T-helper 1 cell (primary cell): Measurements from ENCODE around the gene MIGA2.
A peak's percentile ranks its signal among the peaks of the same experiment; 100 is the strongest.
"Not testable (repeated sequence)": the region's sequence is repeated elsewhere in the genome, so short reads cannot be mapped to it uniquely, and the experiment has no call there.

ENCODE experiments used
- DNase-seq, 5 donors: peaks; one replicate each; pipeline ENCODE4 v3.0.0-alpha.2; 2012 to 2020
- total RNA-seq, 4 donors: gene quantifications; one replicate each; lab custom pipeline; 2026; lab: John Stamatoyannopoulos, UW

The MIGA2 gene, protein sequence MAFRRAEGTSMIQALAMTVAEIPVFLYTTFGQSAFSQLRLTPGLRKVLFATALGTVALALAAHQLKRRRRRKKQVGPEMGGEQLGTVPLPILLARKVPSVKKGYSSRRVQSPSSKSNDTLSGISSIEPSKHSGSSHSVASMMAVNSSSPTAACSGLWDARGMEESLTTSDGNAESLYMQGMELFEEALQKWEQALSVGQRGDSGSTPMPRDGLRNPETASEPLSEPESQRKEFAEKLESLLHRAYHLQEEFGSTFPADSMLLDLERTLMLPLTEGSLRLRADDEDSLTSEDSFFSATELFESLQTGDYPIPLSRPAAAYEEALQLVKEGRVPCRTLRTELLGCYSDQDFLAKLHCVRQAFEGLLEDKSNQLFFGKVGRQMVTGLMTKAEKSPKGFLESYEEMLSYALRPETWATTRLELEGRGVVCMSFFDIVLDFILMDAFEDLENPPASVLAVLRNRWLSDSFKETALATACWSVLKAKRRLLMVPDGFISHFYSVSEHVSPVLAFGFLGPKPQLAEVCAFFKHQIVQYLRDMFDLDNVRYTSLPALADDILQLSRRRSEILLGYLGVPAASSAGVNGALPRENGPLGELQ
- total RNA-seq = 53.6 to 69.4 (median 59.3) reads per million in 4 donors

DNA sequence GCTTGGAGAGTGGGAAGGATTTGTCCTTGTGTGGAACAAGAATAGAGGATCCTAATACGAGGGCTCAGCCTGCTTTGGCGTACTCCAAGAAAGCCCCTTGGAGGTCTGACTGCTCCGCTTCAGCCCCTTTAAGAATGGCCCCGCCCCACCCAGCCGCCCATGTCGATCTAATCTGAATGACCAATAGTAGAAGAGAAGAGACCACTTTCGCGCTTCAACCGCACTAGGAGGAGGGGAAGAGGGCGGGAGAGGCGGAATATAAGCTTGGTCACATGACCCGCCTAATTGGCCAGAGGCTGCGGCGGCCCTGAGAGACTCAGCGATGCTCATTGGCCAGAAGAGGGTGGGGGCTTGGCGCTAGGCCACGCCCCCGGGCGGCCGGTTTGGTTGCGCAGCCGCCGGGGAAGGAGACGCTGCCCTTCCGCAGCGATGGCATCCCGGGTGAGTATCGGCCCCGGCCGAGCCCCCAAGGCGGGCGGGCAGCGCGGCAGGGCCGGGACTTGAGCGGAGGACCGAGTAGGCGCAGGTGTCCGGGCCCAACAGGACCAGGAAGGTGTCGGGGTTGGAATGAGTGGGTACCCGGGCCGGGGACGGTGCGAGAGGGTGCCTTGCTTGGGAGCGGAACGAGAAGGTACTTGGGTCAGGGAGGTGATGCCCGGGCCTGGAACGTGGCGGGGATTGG is at the start of gene MIGA2:
TSS of gene MIGA2 (plus strand) at position 386 of the 682 bp plus-strand sequence. CDS start 3,969 bp downstream, outside the sequence.
- DNase-seq = peak; percentile 85 to 99 (median 89)

DNA sequence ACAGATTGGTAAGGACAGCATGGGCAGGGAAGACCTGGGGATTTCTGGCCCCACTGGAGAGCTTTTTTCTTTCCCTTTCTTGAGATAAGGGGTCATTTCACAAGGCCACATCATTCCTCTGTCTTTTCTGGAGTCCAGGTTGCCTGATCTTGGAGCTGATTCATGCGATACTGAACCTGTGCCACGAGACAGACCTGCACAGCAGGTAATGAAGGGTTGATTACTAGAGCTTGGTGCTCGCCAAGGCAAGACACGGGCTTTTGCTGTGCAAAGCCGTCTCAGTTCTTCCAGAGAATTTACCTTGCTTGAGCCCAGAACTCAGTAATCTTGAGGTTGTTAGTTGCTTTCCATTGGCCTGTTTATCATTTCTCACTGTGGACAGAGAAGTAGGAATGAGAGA is 49.8 kb upstream of the MIGA2 start:
- DNase-seq = no peak

DNA sequence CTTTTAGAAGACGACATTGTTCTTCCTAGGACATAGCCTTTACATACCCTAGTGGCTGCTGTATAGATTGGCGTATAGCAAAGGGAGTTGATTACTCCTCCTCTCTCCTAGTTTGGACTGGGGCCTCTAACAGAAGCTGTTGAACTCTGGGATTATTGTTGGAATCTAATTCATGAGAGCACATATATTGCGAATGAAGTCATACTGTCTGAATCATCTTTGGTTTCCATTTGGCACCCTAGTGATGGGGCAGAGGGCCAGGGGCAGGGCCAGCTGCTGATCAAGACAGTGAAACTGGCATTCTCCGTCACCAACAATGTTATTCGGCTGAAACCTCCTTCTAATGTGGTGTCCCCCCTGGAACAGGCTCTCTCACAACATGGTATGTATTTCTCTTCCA is 48.6 kb upstream of the MIGA2 start:
- DNase-seq = no peak

DNA sequence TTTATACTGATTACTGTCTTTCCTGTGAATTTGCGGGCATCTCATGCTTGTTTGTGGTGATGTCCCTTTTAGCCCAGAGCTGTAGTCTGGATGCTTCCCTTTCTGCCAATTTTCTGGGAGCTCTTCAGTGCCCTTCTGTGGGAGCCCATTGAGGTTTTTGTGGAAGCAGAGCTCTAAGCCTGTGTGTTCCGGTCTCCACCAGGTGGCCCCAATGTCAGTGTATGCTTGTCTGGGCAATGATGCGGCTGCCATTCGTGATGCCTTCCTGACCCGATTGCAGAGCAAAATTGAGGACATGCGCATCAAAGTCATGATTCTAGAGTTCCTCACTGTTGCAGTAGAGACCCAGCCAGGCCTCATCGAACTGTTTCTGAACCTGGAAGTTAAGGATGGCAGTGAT is 43.4 kb upstream of the MIGA2 start:
- DNase-seq = no peak

DNA sequence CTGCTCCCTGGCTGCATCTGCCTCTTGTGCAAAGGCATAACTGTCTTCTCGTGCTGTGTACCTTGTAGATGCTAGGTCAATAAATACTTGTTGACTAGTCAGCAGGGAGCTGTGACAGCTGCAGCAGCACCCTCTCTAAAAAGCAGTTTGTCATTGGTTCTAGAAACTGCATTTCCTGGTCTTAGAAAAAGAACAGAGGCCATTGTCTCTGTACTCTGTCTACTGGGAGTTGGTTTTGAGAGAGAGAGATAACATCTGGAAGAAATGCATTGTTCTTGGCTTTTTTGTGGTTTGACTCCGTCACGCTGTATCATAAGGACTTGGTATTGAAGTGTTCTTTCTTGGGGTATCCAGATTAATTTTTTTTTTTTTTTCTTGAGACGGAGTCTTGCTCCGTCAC is 40.6 kb upstream of the MIGA2 start:
- no peak for DNase-seq

DNA sequence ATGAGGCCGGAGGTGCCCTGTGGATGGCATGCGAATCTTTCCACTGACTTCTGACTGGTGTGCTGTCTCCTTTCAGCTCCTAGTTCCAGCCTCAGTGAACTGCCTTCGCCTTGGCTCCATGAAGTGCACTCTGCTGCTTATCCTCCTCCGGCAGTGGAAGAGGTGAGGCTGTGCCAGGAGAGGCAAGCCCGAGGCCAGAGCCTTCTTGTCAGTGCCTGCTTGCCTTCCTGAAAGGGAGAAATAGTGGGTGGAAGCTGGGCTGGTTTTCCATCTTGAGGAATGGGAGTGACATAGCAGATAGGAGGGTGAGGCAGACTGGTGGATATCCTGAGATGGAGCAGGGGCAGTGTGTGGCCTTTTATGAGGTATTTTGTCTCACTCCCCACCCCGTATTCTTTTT is 38.0 kb upstream of the MIGA2 start:
- no peak for DNase-seq

DNA sequence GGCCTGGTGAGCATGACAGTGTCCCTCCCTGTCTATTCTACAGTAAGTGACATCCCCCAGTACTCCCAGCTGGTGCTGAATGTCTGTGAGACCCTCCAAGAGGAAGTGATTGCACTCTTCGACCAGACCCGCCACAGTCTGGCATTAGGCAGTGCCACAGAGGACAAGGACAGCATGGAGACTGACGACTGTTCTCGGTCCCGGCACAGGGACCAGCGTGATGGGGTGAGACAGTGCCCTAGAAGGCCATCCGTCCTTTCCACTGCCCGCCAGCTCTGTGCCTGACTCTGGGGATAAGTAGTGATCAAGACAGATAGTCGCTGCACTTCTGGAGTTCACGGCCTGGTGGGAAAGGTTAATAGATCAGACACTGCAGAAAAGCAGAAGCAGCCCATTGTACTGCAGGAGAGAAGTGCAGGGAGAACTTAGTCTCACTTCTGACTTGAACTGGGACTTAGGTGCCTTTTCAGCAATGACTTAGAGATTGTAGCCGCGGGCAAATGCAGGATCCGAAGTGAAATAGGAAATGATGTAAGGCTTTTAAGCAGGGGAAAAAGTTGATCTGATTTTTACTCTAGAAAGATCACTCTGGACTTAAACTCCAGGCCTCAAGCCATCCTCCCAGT is 36.7 kb upstream of the MIGA2 start:
- no peak for DNase-seq

DNA sequence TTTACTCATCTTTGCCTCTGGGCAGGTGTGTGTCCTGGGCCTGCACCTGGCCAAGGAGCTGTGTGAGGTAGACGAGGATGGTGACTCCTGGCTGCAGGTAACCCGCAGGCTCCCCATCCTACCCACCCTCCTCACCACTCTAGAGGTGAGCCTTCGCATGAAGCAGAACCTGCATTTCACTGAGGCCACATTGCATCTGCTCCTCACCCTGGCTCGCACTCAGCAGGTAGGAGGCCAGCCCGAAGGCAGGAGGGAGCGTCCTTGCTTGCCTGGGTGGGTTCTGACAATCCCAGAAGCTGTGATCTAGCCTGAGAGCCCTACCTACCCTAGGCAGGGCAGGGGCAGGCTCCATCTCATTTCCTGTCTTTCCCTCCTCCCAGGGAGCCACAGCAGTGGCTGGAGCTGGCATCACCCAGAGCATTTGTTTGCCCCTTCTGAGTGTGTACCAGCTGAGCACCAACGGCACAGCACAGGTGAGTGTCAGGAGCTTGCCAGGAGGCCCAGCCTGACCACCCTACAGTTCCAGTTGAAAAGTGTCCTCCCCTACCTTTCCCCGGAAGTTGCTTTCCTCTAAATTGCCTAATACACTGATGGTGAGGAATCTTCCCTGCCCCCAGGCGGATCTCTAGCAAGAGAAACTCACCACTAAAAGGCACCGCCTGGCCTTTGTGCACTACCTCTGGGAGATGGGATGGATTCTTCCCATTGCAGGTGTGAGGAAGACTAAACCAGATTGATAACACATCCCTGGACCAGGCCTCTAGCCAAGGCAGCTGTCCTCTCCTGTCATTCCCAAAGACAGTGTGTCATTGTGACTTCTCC is 34.7 kb upstream of the MIGA2 start:
- DNase-seq = no peak

DNA sequence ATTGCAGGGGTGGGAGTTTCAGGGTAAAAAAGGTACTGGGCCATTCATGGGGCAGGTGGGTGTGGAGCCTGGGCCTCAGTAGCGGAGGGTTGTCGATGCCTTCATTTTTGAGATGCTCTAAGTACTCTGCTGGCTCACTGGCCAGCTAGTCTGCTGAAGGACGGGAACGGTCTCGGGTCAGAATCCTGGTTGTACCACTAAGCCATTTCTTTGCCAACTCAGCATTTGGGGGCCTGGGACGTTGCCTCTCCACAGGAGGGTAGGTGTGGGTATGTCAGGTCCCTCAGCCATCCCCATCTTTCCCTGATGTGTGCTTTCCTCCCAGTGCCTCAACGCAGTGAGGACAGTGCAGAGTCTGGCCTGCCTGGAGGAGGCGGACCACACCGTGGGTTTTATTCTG is 33.4 kb upstream of the MIGA2 start:
- DNase-seq = no peak

DNA sequence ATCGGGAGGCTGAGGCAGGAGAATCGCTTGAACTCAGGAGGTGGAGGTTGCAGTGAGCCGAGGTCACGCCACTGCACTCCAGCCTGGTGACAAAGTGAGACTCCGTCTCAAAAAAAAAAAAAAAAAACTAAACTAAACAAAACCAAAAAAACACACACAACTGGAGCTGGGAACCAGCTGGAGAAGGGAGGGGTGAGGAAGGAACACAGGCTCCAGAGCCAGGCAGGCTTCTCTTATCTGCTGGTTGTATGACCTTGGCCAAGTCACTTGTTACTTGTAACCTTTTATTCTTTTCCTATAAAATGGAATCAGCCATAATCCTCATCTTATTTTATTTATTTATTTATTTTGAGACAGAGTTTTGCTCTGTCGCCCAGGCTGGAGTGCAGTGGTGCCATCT is 32.3 kb upstream of the MIGA2 start:
- not testable (repeated sequence) for DNase-seq

DNA sequence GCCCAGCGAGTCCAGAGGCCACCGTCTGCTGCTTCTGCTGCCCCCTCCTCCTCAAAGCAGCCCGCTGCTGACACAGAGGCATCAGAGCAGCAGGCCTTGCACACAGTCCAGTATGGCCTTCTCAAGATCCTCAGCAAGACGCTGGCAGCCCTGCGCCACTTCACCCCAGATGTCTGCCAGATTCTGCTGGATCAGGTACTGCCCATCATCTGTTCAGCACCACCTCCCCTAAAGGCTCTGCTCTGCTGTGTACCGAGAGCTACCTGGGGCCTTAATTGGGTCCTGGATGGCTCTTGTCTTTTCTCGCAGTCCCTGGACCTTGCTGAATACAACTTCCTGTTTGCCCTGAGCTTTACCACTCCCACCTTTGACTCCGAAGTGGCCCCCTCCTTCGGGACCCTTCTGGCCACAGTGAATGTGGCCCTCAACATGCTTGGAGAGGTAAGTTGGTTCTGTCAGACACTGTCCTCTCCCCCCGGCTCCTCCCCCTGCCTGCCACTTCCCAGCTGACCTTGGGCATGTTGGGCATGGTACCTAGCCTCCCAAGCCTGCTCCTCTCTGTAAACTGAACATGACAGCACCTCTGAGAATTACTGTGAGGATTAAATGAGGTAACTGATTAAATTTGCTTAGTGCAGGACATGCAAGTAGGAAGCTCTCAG is 31.0 kb upstream of the MIGA2 start:
- DNase-seq = no peak

DNA sequence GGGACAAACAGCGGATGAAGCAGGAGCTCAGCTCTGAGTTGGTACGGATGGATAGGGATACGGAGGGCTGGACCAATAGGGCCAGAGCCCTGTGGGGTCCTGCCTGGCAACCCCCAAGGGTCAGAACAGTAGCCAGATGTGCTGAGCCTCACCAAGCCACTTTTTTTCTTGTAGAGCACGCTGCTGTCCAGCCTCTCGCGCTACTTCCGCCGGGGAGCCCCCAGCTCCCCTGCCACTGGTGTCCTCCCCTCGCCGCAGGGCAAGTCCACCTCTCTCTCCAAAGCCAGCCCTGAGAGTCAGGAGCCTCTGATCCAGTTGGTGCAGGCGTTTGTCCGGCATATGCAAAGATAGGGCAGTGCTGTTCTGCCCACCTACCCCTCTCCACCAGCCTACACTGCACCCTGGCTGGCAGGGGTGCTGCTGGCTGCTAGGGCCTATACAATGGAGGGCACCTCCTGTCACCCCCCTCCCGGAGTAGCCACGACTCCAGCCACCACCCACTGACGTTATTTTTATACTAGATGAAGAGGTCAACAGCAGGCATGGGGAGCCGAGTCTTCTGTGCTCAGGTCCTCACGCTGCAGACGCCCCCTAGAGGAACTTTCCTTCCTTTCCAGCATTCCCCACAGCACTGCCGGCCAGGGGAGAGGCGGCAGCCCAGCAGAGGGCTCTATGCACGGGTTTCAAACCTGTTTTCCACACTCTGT is 29.9 kb upstream of the MIGA2 start:
- peak in 3 of 5 donors; percentile 19 to 43 (median 25) for DNase-seq

DNA sequence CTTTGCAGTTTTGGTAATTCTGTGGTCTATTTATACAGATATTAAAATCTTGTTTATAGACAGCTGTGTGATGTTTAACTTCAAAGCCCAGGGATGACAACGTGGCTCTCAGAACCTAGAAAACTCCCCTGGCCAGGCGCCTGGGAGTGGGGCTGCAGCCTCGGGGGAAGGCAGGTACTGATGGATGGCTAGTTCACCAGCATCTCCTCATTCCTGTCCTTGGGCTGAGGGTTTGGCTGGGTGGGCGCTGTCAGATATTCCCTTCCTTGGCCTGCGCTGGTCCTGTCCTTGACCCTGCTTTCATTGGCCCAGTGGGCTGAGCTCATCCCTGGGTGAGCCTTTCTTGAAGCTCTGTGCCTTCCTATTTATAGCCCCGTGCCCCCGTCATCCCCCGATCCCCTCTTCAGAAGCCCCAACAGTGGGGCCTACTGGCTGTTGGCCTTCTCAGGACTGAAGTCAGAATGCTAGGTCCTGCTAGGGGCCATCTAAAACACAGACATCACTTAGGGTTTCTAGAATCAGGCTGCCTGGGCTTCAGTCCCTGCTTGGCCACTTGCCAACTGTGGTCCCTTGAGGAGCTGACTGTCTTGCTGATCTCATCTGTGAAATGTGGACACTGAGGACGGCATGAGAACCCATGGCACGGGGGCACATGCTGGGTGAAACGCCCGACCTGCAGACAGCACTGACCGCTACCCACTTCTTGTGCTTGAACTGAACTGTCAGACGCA is 29.2 kb upstream of the MIGA2 start:
- DNase-seq = no peak

DNA sequence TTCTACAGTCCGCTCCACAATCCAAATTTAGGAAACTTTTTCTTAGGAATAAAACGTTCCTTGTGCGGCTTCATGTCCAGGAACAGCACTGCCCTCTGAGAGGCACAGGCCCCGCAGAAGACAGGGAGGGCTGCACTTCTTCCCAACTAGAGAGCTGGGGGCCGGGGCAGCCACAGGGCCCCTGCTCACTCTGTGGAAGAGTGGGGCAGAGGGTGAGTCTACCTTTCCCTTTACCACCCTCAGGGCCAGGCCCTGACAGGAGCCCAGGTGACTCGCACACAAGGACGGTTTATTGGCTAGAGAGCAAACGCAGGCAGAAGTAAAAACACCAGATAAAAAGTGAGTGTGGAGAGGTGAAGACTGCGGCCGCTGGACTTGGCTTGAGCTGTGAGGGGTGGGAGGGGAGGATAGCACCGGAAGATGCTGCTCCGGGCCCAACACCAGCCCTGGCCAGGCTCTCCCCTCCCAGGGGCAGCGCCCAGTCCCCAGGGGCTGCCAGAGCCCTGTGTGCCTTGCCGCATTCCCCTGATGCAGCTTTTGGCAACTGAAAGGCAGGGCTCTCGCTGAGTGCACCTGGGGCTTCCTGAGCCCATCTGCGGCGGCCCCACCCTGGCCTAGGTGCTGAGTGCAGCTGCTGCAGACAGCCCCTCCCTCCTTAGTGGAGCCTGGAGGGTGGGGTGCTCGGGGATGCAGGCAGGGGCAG is 28.5 kb upstream of the MIGA2 start:
- no peak for DNase-seq

DNA sequence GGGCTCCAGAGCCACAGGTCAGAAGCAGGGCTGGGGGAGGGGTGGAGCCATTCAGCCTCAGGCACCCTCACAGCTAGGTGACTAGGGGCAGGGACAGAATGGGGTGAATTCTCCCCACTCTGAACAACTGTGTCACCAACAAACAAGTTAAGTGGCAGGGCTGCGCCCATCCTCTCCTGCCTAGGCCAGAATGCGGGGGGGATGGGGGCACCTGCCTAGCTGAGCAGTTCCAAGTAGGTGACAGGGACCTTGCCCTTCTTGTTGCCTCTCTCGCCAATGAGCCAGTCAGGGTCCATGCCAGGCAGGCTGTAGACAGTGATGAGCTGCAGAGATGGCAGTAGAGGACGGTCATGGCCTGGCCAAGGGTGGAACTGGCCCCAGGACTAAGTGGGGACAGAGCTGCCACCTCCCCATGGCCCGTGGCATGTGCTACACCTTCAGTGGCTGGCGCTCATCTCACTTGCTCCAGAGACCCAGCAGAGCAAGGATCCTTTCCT is 27.9 kb upstream of the MIGA2 start:
- no peak for DNase-seq

DNA sequence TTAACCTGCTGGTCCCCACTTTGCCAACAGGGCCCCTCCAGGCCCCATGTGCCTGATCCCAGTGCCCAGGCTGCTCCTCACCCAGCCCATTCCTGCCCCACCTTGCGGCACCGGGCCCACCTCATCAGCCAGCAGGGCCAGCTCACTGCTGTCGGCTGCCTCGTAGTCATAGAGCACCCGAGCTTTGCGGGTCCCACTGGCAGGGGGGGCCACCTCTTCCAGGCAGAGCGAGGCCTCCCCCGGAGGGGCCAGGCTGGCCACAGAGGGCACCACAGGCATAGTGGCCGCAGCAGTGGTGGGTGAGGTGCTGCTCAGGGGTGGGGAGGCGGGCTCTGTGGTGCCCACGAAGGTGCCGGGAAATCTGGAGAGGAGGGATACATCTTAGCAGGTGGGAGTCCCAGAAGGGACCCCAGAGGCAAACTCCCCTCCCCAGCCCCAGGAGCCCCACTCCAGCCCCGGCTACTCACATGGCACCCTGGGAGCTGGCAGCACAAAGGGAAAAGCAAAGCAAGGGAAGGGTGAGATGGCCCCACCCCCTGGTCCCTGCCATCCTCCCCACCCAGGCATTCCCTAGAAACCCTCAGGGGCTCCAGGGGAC is 27.3 kb upstream of the MIGA2 start:
- DNase-seq = no peak

DNA sequence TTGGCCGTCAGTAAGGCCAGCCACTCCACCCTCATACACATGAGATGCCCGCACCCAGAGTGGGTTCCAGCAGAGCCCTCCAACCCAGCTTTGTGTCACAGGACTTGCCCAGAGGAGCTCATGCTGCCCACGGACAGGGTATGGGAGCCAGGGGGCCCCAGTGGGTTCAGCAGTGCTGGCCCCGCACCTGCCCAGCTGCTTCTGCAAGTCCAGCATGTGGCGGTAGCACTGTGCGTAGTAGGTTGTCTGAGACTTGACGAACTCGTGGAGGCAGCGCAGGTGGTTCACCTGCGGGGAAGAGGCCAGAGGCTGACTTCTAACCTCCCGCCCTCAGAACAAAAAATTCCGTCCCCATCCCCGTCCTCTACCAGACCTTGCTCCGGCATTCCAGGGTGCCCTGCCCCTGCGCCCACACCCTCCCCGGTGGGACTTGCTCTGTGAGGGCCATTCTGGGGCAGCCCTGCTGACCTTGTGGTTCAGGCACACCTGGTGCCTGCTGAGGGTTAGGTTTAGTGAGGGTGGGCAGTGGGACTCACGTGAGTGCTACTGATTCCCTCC is 26.8 kb upstream of the MIGA2 start:
- no peak for DNase-seq

DNA sequence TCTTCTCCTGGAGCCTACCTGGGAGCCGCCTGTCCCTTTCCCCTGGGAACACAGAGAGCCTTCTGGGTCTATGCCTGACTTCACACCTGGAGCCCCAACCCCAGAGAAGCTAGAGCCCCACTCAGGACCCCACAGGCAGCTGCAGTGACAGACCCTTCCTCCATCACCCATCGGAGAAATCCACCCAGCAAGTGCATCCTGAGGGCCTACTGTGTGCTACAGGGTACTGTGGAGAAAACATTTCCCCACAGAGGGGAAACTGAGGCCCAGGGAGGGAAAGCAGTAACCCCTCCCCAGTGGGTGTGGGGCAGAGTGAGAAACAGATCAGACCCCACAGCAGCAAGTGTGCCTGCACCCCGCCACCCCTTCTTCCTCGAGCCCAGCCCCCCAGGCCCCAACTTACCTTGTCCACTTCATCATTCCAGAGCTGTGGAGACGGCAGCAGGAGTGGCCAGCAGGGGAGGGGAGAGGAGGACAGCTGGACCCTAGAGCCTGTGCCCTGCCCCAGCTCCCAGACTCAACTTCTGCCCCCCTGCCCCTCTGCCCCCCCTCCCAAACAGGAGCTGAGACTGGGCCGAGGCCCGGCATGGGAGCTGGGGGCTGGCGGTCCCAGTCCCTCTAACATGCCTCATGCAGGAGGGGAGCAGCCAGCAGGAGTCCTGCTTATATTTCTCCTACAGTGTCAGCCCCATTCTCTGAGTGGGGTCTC is 26.0 kb upstream of the MIGA2 start:
- no peak for DNase-seq
